Stimulated activated CD4-positive, alpha-beta T cell treated with anti-CD3 and anti-CD28 coated beads, Interleukin-12 subunit alpha, Interleukin-12 subunit beta, amount 100 ng/mL, for 24 hours (primary cell): ENCODE measurements around the gene XIAP.
"Not testable (repeated sequence)": the region's sequence is repeated elsewhere in the genome, so short reads cannot be mapped to it uniquely, and the experiment has no call there.

Experiments
- DNase-seq, 2 experiments: peaks; one replicate each; pipeline ENCODE4 v3.0.0-alpha.2; 2020; ENCODE audit warnings: low read depth in 2 of 2

Gene XIAP

GRCh38 chrX:123876177-123876576 is 16.3 kb downstream of the XIAP start:
- no peak for DNase-seq

GRCh38 chrX:123876844-123877243 is 17.0 kb downstream of the XIAP start:
- no peak for DNase-seq

- no peak for DNase-seq
Measured at GRCh38 chrX:123878252-123878721, 18.4 kb downstream of the XIAP start.

- DNase-seq: no peak
Measured at GRCh38 chrX:123881330-123881729, 21.5 kb downstream of the XIAP start.

GRCh38 chrX:123882391-123882790 is 22.5 kb downstream of the XIAP start:
- no peak for DNase-seq

GRCh38 chrX:123884809-123885408 is 25.1 kb downstream of the XIAP start:
- no peak for DNase-seq

- no peak for DNase-seq
Measured at GRCh38 chrX:123899701-123900100, 39.8 kb downstream of the XIAP start.

- DNase-seq: not testable (repeated sequence)
Measured at GRCh38 chrX:123903261-123903660, 43.4 kb downstream of the XIAP start.

GRCh38 chrX:123905332-123905731 is 45.5 kb downstream of the XIAP start:
- no peak for DNase-seq

GRCh38 chrX:123906557-123907316 is 46.9 kb downstream of the XIAP start:
- no peak for DNase-seq

- no peak for DNase-seq
Measured at GRCh38 chrX:123909523-123909922, 49.7 kb downstream of the XIAP start.

GRCh38 chrX:123917069-123917468 is 57.2 kb downstream of the XIAP start:
- no peak for DNase-seq

GRCh38 chrX:123918106-123918721 is 58.4 kb downstream of the XIAP start:
- no peak for DNase-seq

- DNase-seq: no peak
Measured at GRCh38 chrX:123920105-123920785, 60.4 kb downstream of the XIAP start.

- no peak for DNase-seq
Measured at GRCh38 chrX:123923211-123923610, 63.4 kb downstream of the XIAP start.

GRCh38 chrX:123924186-123924585 is 64.3 kb downstream of the XIAP start:
- DNase-seq: no peak

- no peak for DNase-seq
Measured at GRCh38 chrX:123927845-123928244, 68.0 kb downstream of the XIAP start.

GRCh38 chrX:123932055-123932454 is 72.2 kb downstream of the XIAP start:
- DNase-seq: not testable (repeated sequence)

GRCh38 chrX:123943074-123943473 is 83.2 kb downstream of the XIAP start:
- DNase-seq: no peak

- DNase-seq: no peak
Measured at GRCh38 chrX:123943488-123943887, 83.6 kb downstream of the XIAP start.

GRCh38 chrX:123949846-123950245 is 90.0 kb downstream of the XIAP start:
- no peak for DNase-seq
